Loucy (cell line): ENCODE results near the gene SFXN3.
A peak's percentile ranks its signal among the peaks of the same experiment; 100 is the strongest.

ENCODE experiments used
- H2AFZ ChIP-seq: fragments of 200-600 bp; sonication (generic); 2 replicates; pipeline ENCODE4 v1.6.0; 2016; ENCODE audit warnings: antibody characterized with exemption, mild to moderate bottlenecking, low read length, moderate library complexity
- H3F3A ChIP-seq: fragments of 200-600 bp; 2 replicates; pipeline ENCODE4 v1.6.0; 2016; ENCODE audit warnings: antibody characterized with exemption, low read depth, mild to moderate bottlenecking
- H3K27me3 ChIP-seq: fragments of 200-600 bp; sonication (generic); 2 replicates; pipeline ENCODE4 v1.6.1; 2014; ENCODE audit warnings: low read length, mild to moderate bottlenecking; ENCODE audit not compliant: insufficient read depth, poor library complexity, severe bottlenecking
- H3K36me3 ChIP-seq: fragments of 200-600 bp; sonication (generic); 2 replicates; pipeline ENCODE4 v1.6.1; 2016; ENCODE audit warnings: low read length; ENCODE audit not compliant: insufficient read depth
- H3K4me1 ChIP-seq: fragments of 200-600 bp; sonication (generic); 2 replicates; pipeline ENCODE4 v1.5.1; 2014; ENCODE audit warnings: low read length, mild to moderate bottlenecking; ENCODE audit not compliant: insufficient read depth, poor library complexity, severe bottlenecking
- H3K4me2 ChIP-seq: fragments of 200-600 bp; sonication (generic); 2 replicates; pipeline ENCODE4 v1.6.0; 2014; ENCODE audit warnings: antibody characterized with exemption, low read length, low read depth, mild to moderate bottlenecking; ENCODE audit not compliant: poor library complexity, severe bottlenecking
- H3K4me3 ChIP-seq: fragments of 200-600 bp; sonication (generic); 2 replicates; pipeline ENCODE4 v1.5.1; 2014; ENCODE audit warnings: low read length, mild to moderate bottlenecking, mixed read lengths; ENCODE audit not compliant: poor library complexity, severe bottlenecking
- H3K79me2 ChIP-seq: fragments of 200-600 bp; sonication (generic); 2 replicates; pipeline ENCODE4 v1.6.1; 2014; ENCODE audit warnings: low read length; ENCODE audit not compliant: insufficient read depth
- H3K9ac ChIP-seq: fragments of 200-600 bp; sonication (generic); 2 replicates; pipeline ENCODE4 v1.6.0; 2014; ENCODE audit warnings: mild to moderate bottlenecking, low read depth, low read length, moderate library complexity; ENCODE audit not compliant: poor library complexity, severe bottlenecking
- H3K9me2 ChIP-seq: fragments of 200-600 bp; sonication (generic); replicated peaks from 2 replicates; pipeline ENCODE4 v1.6.1; 2016; ENCODE audit warnings: low read depth, low read length, mixed read lengths
- H3K9me3 ChIP-seq: fragments of 200-600 bp; sonication (generic); 2 replicates; pipeline ENCODE4 v1.6.1; 2014; ENCODE audit warnings: mild to moderate bottlenecking, antibody characterized with exemption, low read length, low read depth; ENCODE audit not compliant: insufficient read depth
- H4K20me1 ChIP-seq: fragments of 200-600 bp; sonication (generic); 2 replicates; pipeline ENCODE4 v1.6.0; 2014; ENCODE audit warnings: antibody characterized with exemption, low read length, mild to moderate bottlenecking; ENCODE audit not compliant: insufficient read depth, poor library complexity, severe bottlenecking
- CTCF ChIP-seq: fragments of 200-600 bp; sonication (generic); conservative IDR thresholded peaks from 2 replicates; pipeline ENCODE4 v1.5.1; 2014; ENCODE audit warnings: mild to moderate bottlenecking, antibody characterized with exemption, low read length
- EZH2phosphoT487 ChIP-seq: fragments of 200-600 bp; IDR thresholded peaks from 2 replicates; pipeline ENCODE4 v1.6.1; 2018; ENCODE audit warnings: antibody characterized with exemption, mild to moderate bottlenecking, moderate library complexity, borderline replicate concordance

SFXN3 gene

GRCh38 chr10:101063050-101063525 lies 32.1 kb downstream of the SFXN3 start:
- H3K4me2 ChIP-seq: peak overlapping the region; percentile 96
- peaks cover 48% of the 10 kb centered on the region for H3K4me1 ChIP-seq
- H3K9me3 ChIP-seq: no peaks in the 10 kb centered on the region
- H2AFZ ChIP-seq: no peak overlapping the region
- no peaks in the 10 kb centered on the region for H3K9me2 ChIP-seq
- no peaks in the 10 kb centered on the region for H3K27me3 ChIP-seq
- H3F3A ChIP-seq: peaks cover 7% of the 10 kb centered on the region; the same call in 1 of the 2 replicates
- no peaks in the 10 kb centered on the region for H3K36me3 ChIP-seq
- TF ChIP-seq EZH2phosphoT487 (no peak), CTCF (no peak)
- peaks cover 50% of the 10 kb centered on the region for H3K79me2 ChIP-seq
- H3K9ac ChIP-seq: peak overlapping the region; percentile 97
- peak overlapping the region; percentile 93 for H3K4me3 ChIP-seq
- peaks cover 11% of the 10 kb centered on the region for H4K20me1 ChIP-seq

- peaks cover 7% of the 10 kb centered on the region for H4K20me1 ChIP-seq
- TF ChIP-seq CTCF (no peak), EZH2phosphoT487 (no peak)
- peaks cover 42% of the 10 kb centered on the region for H3K4me1 ChIP-seq
- H3K9ac ChIP-seq: peak overlapping the region; percentile 97
- peaks cover 7% of the 10 kb centered on the region; the same call in 1 of the 2 replicates for H3F3A ChIP-seq
- peaks cover 43% of the 10 kb centered on the region for H3K79me2 ChIP-seq
- peak overlapping the region; percentile 96 for H3K4me2 ChIP-seq
- no peaks in the 10 kb centered on the region for H3K27me3 ChIP-seq
- no peaks in the 10 kb centered on the region for H3K36me3 ChIP-seq
- H2AFZ ChIP-seq: no peak overlapping the region
- no peaks in the 10 kb centered on the region for H3K9me3 ChIP-seq
- H3K9me2 ChIP-seq: no peaks in the 10 kb centered on the region
- peak overlapping the region; percentile 93 for H3K4me3 ChIP-seq
Observed at GRCh38 chr10:101063548-101064414, 32.7 kb downstream of the SFXN3 start.

- H3K36me3 ChIP-seq: no peaks in the 10 kb centered on the region
- H3K4me1 ChIP-seq: peaks cover 39% of the 10 kb centered on the region
- H3K4me2 ChIP-seq: peak overlapping the region; percentile 96
- peaks cover 4% of the 10 kb centered on the region for H4K20me1 ChIP-seq
- H3K9me2 ChIP-seq: no peaks in the 10 kb centered on the region
- H3K9me3 ChIP-seq: no peaks in the 10 kb centered on the region
- H3K4me3 ChIP-seq: peak overlapping the region; percentile 93
- H3K9ac ChIP-seq: peak overlapping the region; percentile 97
- H3K79me2 ChIP-seq: peaks cover 37% of the 10 kb centered on the region
- no peaks in the 10 kb centered on the region for H3K27me3 ChIP-seq
- no peak overlapping the region for H2AFZ ChIP-seq
- no peak for TF ChIP-seq CTCF
- TF ChIP-seq EZH2phosphoT487: no peak
- peaks cover 7% of the 10 kb centered on the region; the same call in 1 of the 2 replicates for H3F3A ChIP-seq
Observed at GRCh38 chr10:101064415-101065030, 33.5 kb downstream of the SFXN3 start.
